GM12801 (cell line): ENCODE measurements around the gene MICU2.

Experiments
- TF ChIP-seq, protein P1 (sequence below): IDR thresholded peaks from one replicate; pipeline ENCODE4 v1.5.1; 2011; ENCODE audit warnings: control low read depth; ENCODE audit not compliant: insufficient read length; ENCODE audit errors: extremely low read depth

Gene MICU2

DNA sequence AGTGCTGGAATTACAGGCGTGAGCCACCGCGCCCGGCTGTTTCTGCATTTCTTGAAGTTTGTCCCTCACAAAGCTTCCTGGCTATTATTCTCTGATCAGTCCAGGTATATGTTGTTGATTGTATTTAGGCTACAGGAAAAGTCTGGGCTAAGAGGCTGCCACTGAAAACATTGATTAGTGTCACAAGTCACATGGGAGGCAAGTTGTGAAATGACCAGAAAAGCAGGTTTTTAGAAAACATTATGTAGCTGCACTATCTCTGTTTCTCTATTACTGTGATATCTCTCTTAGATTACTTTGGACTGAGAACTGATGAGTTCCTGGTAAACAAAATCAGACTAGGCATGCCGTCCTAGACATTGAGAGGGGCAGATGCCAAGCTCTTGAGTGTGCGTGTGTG is 128.9 kb downstream of the MICU2 start:
- TF ChIP-seq, protein P1, sequence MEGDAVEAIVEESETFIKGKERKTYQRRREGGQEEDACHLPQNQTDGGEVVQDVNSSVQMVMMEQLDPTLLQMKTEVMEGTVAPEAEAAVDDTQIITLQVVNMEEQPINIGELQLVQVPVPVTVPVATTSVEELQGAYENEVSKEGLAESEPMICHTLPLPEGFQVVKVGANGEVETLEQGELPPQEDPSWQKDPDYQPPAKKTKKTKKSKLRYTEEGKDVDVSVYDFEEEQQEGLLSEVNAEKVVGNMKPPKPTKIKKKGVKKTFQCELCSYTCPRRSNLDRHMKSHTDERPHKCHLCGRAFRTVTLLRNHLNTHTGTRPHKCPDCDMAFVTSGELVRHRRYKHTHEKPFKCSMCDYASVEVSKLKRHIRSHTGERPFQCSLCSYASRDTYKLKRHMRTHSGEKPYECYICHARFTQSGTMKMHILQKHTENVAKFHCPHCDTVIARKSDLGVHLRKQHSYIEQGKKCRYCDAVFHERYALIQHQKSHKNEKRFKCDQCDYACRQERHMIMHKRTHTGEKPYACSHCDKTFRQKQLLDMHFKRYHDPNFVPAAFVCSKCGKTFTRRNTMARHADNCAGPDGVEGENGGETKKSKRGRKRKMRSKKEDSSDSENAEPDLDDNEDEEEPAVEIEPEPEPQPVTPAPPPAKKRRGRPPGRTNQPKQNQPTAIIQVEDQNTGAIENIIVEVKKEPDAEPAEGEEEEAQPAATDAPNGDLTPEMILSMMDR = no peak

DNA sequence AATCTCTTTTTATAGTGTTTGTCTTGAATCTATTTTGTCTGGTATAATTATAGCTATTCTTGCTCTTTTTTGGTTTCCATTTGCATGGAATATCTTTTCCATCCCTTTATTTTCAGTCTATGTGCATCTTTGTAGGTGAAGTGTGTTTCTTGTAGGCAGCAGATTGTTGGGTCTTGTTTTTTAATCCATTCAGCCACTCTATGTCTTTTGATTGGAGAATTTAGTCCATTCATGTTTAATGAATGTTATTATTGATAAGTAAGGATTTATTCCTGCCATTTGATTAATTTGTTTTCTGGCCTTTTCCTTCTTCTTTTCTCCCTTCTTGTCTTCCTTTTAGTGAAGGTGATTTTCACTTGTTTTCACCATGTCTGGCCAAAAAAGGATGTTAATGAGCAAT is 133.2 kb downstream of the MICU2 start:
- TF ChIP-seq, protein P1 = no peak

DNA sequence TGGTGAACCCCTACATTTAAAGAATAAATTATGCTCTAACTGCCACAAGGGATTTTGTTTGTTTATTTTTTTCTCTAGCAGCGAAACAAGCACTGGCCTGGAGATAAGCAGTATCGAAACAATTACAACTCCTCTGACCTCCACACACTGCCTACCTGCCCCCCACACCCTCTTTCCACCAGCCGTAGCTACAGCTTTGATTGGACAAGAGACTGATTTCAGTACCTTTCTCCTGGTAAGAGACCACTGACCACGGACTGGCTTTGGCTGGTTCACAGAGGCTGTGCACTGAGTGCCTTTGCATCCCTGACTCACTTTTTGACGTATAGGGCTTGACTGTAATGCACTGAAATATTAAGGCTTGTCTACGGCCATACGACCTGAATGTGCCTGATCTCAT is 137.4 kb downstream of the MICU2 start:
- TF ChIP-seq, protein P1 = no peak

DNA sequence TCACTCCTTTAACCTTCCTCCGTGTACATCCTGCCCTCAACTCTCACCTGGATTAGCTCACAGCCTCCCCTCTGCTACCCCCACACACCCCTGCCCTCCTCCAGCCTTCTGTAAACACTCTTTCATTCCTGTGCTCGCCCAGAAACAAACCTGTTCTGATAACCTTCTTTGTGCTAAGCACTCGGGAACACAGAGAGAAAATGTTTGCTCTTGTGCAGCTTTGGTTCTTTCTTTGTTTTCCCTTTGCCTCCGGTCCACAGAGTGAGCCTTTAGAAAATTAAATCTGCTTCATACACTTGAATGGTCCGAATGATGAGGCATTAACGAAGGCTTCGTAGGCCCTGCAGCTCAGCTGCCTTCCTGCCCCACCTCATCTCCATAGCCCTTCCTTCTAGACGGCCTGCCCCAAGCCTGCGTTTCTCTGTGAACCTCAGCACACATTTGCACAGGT is 138.2 kb downstream of the MICU2 start:
- TF ChIP-seq, protein P1 = no peak

DNA sequence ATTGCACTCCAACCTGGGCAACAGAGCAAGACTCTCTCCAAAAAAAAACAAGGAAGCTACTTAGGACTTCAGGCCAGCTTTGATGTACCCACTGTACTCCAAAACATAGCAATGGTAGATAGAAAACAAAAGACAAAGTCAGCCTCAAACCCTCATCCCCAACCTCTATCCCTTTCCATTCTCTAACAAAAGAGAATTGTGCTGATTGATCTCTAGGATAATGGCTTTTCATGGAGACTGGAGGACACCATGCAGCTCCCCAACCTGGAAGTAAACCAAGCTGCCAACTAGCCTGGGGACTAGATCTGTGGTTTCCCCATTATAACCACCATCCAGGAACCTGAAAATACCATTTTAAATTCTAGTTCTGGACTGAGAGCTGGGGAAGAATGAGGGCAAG is 140.5 kb downstream of the MICU2 start:
- TF ChIP-seq, protein P1 = no peak

DNA sequence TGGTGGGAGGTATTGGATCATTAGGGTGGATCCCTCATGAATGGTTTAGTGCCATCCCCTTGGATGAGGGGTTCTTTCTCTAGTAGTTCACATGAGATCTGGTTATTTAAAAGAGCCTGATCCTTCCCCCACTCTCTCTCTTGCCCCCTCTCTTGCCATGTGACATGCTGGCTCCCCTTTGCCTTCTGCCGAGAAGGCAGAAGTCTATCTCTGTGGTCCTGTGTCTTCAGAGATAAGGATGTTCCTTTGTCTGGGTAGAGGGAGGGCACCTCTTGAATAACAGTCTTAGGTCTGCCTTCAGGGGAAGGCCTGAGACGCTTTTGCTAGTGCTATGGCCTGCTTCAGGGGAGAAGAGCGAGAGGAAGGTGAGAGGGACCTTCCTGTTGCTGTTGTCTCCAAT is 142.8 kb downstream of the MICU2 start:
- TF ChIP-seq, protein P1 = no peak

DNA sequence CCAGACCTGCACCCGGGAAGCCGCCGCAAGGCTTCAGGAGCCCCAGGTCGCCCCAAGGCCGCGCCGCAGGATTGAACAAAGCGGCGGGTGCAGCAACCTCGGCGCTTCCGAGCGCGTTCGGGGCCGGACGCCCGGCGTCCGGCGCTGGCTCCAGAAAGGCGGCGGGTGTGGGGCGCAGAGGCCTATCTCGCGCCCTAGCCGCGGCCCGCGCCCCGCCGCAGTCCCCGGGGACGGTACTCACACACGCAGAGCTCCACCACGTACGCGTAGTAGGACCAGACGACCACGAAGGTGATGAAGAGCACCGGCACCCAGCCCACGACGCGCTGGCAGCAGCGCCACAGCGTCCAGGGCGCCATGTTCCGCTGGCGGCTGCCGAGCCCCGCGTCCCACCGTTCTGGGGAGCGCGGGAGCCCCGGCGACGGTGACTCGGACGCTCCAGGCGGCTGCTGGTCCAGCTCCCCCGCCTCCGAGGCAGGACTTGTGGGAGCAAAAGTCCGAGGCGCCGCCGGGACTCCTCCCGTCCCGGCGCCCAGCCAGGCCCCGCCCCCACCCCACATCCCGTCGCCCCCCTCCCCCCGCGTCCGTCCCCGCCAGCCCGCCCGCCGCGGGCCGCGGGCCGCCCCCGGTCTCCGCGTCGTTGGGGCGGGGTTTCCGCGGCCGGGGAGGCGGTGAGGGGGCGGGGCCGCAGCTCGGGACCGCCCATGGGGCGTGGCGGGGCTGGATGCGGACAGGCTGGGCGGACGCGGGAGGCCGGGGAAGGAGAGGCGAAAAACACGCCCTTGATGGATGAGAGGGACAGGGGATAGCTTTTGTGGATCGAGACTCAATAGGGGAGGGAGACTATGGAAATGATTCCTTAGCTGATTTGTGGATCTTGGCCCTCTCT is 144.9 kb downstream of the MICU2 start, which contains the start of gene ZDHHC20:
Gene ZDHHC20, minus strand, starts transcription at position 491 of the 889 bp plus-strand sequence. Its CDS starts 132 bp downstream, at position 359.
- TF ChIP-seq, protein P1 = no peak
